Adrenal gland (tissue), 12 donors: ENCODE measurements around the gene RPL36A. TPM values are rescaled to one million over a fixed set of nuclear protein-coding genes. Genes with fewer than 3 reads are reported as not detected.

Experiments
- DNase-seq, 7 donors: peaks; one replicate each; pipeline ENCODE4 v3.0.0-alpha.2; 2019 to 2020
- H3K27ac ChIP-seq, 5 donors: fragments of 200-600 bp; sonication (generic) in 4 of 5; 1 replicate in 3 of 5; 2 replicates in 2 of 5; pipeline versions ENCODE4 v1.5.1 to v1.8.0; 2016 to 2020; ENCODE audit warnings: mild to moderate bottlenecking in 1 of 5
- H3K27me3 ChIP-seq: fragments of 200-600 bp; 2 replicates; pipeline ENCODE4 v1.8.0; 2021
- H3K36me3 ChIP-seq, 2 donors: fragments of 200-600 bp; replicated peaks in 1 of 2; 1 replicate in 1 of 2; 2 replicates in 1 of 2; pipeline versions ENCODE4 v1.5.1 to v1.8.0; 2018 to 2022
- H3K4me1 ChIP-seq, 2 donors: fragments of 200-600 bp; replicated peaks in 1 of 2; 1 replicate in 1 of 2; 2 replicates in 1 of 2; pipeline versions ENCODE4 v1.5.1 to v1.8.0; 2018 to 2021
- H3K4me3 ChIP-seq, 4 donors: fragments of 200-600 bp; sonication (generic) in 3 of 4; one replicate each; pipeline ENCODE4 v1.5.1; 2016 to 2018
- H3K9me3 ChIP-seq, 3 donors: fragments of 200-600 bp; sonication (generic) in 1 of 3; replicated peaks in 1 of 3; 1 replicate in 2 of 3; 2 replicates in 1 of 3; pipeline versions ENCODE4 v1.5.1 to v1.8.0; 2016 to 2021
- POLR2A ChIP-seq, 2 donors: fragments of 450-650 bp; IDR thresholded peaks; one replicate each; pipeline ENCODE4 v1.6.1; 2017; ENCODE audit warnings: antibody characterized with exemption in 2 of 2, mild to moderate bottlenecking in 2 of 2, moderate library complexity in 1 of 2
- WGBS, 4 donors: extraction: QIAGEN DNeasy Blood & Tissue Kit in 2 of 4; methylation state at CpG; one replicate each; pipeline versions ENCODE4 v1.1.5 to v1.1.7; 2013 to 2017; 5-methylcytosine and 5-hydroxymethylcytosine counted together
- intact Hi-C, 2 donors: fragments of 100-400 bp; cut with DNase I; formaldehyde crosslinking; loops; one replicate each; pipeline versions ENCODE4 v1.14.1 to v1.15.0; 2022 to 2023
- polyA plus RNA-seq, 3 donors: library from polyadenylated mRNA; stranded (reverse); fragments of 200-250 nt in 2 of 3; fragments of 350-450 nt in 1 of 3; fragmentation: Illumina TruSeq in 1 of 3; extraction: RNeasy Lipid Tissue Mini Kit (QIAGEN cat#74804) in 1 of 3; gene quantifications; one replicate each; pipeline ENCODE4 v1.2.3, GENCODE V29; 2013 to 2014
- total RNA-seq, 9 donors: library from RNA; depleted of rRNA in 4 of 9; stranded (reverse); fragments of >200 nt in 4 of 9; fragments of 120-200 nt in 1 of 9; fragmentation: NEBNext Ultra II Directional in 1 of 9; extraction: Animal tissue kit (Norgen Biotek cat#: 25700) in 1 of 9; gene quantifications; one replicate each; pipeline versions ENCODE4 v1.1.0 to v1.2.4, GENCODE V29; 2013 to 2023
- TF ChIP-seq, protein P1 (sequence below), 6 experiments: fragments of 450-650 bp in 4 of 6; fragments of 200-600 bp in 2 of 6; sonication (generic) in 1 of 6; IDR thresholded peaks; 1 replicate in 5 of 6; 2 replicates in 1 of 6; pipeline versions ENCODE4 v1.5.1 to v1.8.0; 2016 to 2021; ENCODE audit warnings: antibody characterized with exemption in 6 of 6, mild to moderate bottlenecking in 2 of 6, moderate library complexity in 1 of 6
- donor health status: healthy with polysubstance abuse.
- donor health status: Bipolar disorder and iron deficiency.
- donor health status: DM: yes; HTN: yes; CAD: no.
- donor health status: DM: no; HTN: no; CAD: no.
- donor health status: DM: no; HTN: no; CAD: no.
- donor health status: DM: yes; HTN: yes; CAD: no.

The RPL36A gene
- total and polyA plus RNA-seq, 12 donors, result 122 to 3,551 (median 851) TPM

DNA sequence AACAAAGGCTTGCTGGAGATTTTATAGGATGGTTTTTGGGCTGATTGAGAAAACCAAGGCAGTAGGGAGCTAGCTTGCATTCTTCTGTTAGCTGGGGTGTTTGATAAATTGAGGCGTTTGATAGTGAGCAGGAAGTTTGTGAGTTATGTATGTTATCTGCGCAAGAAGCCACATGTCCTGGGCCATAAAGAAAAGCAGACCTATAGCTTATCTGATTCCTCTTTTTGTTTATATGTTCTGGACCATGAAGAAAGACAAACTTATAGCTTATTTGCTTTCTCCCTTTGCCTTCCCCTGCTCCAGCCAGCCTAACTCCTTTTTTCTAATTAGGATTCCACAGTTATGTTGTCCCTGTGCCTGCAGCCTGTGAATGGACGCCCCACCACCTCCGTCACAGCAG is 26.4 kb downstream of the RPL36A start:
- Histone ChIP-seq H3K9me3 (no peaks in the 10 kb centered on the region), H3K4me1 (peaks cover 0 to 6% of the 10 kb centered on the region in 2 donors), H3K36me3 (peaks cover 0 to 7% of the 10 kb centered on the region in 2 donors), H3K27me3 (no peaks in the 10 kb centered on the region), H3K4me3 (no peak overlapping the region), H3K27ac (peak overlapping the region in 3 of 5 donors; percentile 90 to 94 (median 91))
- TF ChIP-seq, protein P1, sequence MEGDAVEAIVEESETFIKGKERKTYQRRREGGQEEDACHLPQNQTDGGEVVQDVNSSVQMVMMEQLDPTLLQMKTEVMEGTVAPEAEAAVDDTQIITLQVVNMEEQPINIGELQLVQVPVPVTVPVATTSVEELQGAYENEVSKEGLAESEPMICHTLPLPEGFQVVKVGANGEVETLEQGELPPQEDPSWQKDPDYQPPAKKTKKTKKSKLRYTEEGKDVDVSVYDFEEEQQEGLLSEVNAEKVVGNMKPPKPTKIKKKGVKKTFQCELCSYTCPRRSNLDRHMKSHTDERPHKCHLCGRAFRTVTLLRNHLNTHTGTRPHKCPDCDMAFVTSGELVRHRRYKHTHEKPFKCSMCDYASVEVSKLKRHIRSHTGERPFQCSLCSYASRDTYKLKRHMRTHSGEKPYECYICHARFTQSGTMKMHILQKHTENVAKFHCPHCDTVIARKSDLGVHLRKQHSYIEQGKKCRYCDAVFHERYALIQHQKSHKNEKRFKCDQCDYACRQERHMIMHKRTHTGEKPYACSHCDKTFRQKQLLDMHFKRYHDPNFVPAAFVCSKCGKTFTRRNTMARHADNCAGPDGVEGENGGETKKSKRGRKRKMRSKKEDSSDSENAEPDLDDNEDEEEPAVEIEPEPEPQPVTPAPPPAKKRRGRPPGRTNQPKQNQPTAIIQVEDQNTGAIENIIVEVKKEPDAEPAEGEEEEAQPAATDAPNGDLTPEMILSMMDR (IDR thresholded peaks at IDR 0.05), result no peak
- TF ChIP-seq POLR2A (IDR thresholded peaks at IDR 0.05), result no peak
- no peak for DNase-seq
- 53 to 72% (median 69%) methylated on average over 4 of the region's 4 CpGs for WGBS, 4 donors
- intact Hi-C loops, result loop anchor here in 1 of 2 donors (10.0 kb wide), 2 partner anchors 178 to 388 kb away; no protein-coding TSS in a partner anchor

DNA sequence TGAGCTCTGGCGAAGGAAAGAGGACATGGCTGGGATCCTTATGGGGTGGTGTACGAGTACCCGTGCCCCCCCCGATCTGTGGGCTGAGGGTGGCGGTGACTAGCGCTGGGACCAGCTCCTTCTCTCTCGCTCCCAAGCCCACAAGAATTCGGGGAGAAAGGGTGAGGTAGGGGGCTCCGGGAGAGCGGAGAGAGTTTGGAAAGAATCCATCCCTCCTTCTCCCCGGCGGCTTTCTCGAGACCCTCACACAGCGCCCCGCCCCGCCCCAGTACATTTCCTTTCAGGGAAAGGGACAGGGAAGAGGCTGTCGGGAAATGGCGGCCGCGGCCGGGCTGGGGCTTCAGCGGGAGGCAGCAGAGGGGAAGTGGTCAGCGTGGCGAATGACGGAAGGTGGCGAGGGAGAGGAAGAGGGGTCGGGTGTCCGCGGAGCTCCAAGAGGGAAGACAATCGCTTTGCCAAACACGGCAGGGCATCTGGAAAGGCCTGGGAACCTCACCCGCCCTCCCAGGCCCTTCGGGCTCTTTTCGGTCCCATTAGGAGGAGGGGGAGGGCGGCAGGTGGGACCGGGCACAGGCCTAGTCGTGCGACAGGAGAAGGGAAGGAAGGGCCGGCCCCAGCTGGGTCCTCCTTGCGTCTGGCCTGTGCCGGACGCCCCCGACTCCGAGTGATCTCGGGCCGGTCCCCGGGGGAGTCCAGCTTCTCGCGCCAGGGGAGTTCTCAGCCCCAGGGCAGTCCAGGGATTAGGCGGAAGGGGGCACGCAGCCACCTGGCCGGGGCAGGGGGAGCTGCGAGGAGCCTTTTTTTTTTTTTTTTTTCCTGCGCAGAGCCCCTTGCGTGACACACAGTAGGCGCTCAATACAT is 27.4 kb downstream of the RPL36A start:
- peak in 1 of 2 donors; percentile 7 for TF ChIP-seq POLR2A (IDR thresholded peaks at IDR 0.05)
- TF ChIP-seq, protein P1 (IDR thresholded peaks at IDR 0.05), result no peak
- peaks cover 0 to 6% of the 10 kb centered on the region in 2 donors for H3K4me1 ChIP-seq

DNA sequence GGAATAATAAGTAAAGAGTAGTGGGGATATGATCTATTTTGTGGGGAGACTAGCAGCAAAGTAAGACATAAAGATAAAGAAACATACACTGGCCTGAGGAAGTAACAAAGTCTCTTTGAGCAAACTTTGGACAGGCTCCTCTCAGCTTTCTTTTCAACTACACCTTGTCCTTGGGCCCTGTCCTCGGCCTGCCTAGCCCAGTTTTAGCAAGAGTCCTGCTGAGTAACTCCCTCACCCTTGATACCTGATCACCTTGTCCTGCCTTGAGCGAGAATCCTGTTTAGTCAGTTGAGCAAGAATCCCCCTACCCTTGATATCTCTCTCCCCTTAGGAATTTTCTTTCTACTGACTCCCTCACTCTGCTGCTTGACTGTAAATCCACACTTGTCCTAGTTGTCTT is 28.7 kb downstream of the RPL36A start:
- Histone ChIP-seq H3K9me3 (no peaks in the 10 kb centered on the region), H3K27me3 (no peaks in the 10 kb centered on the region), H3K27ac (peak overlapping the region in 1 of 5 donors; percentile 91), H3K4me3 (no peak overlapping the region), H3K4me1 (peaks cover 0 to 6% of the 10 kb centered on the region in 2 donors), H3K36me3 (no peaks in the 10 kb centered on the region)
- no peak for TF ChIP-seq POLR2A (IDR thresholded peaks at IDR 0.05)
- TF ChIP-seq, protein P1 (IDR thresholded peaks at IDR 0.05), result no peak
- intact Hi-C loops, result loop anchor here in 1 of 2 donors (10.0 kb wide), 2 partner anchors 175 to 385 kb away; no protein-coding TSS in a partner anchor
- DNase-seq, result no peak
- WGBS, 4 donors, result 48 to 62% (median 51%) methylated on average over 2 of the region's 2 CpGs

More for the DNA sequence above, 27.4 kb downstream of the RPL36A start:
- peak overlapping the region; percentile 69 to 94 (median 90) for H3K27ac ChIP-seq
- peak overlapping the region in 2 of 4 donors; percentile 4 to 64 for H3K4me3 ChIP-seq
- H3K36me3 ChIP-seq, result no peaks in the 10 kb centered on the region
- 0 to 29% (median 7%) methylated on average over 32 to 56 of the region's 56 CpGs for WGBS, 4 donors
- intact Hi-C loops, result loop anchor here in 1 of 2 donors (10.0 kb wide), 2 partner anchors 177 to 387 kb away; no protein-coding TSS in a partner anchor
- no peaks in the 10 kb centered on the region for H3K9me3 ChIP-seq
- peak; percentile 44 to 68 (median 55) for DNase-seq
- H3K27me3 ChIP-seq, result no peaks in the 10 kb centered on the region

DNA sequence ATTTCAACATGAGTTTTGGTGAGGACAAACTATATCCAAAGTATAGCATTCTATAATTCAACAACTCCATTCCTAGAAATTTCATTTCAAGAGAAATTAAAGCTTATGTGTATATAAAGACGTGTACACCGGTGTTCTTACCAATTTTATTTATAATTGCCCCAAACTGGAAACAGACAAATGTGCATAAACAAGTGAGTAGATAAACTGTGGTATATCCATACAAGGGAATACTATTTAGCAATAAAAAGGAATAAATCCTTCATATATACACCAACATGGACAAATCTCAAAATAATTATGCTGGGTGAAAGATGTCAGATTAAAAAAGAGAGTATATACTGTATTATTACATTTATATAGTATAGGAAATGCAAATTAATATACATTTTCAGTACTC is 37.1 kb downstream of the RPL36A start:
- no peak overlapping the region for H3K27ac ChIP-seq
- H3K36me3 ChIP-seq, result no peaks in the 10 kb centered on the region
- no peak for TF ChIP-seq POLR2A (IDR thresholded peaks at IDR 0.05)
- TF ChIP-seq, protein P1 (IDR thresholded peaks at IDR 0.05), result no peak
- WGBS, 4 donors, result 89 to 100% (median 94%) methylated on average over 2 of the region's 2 CpGs
- H3K4me1 ChIP-seq, result no peaks in the 10 kb centered on the region
- DNase-seq, result no peak
- H3K4me3 ChIP-seq, result no peak overlapping the region
- H3K27me3 ChIP-seq, result no peaks in the 10 kb centered on the region
- no peaks in the 10 kb centered on the region for H3K9me3 ChIP-seq
- intact Hi-C loops, result no loop called here
